ENCODE data around the gene CLCN6. TPM values are rescaled to one million over a fixed set of nuclear protein-coding genes. Genes with fewer than 3 reads are reported as not detected.

Gene CLCN6
- total RNA-seq, 4 donors from 2014 or later = 4.2 to 13.5 (median 9.9) TPM

- Histone ChIP-seq H3K4me3 (no peak overlapping the region), H3K9me3 (no peaks in the 10 kb centered on the region), H3K27me3 (peaks cover 0 to 28% (median 0%) of the 10 kb centered on the region in 4 donors), H3K36me3 (no peaks in the 10 kb centered on the region), H3K4me1 (no peaks in the 10 kb centered on the region), H3K27ac (no peak overlapping the region)
- TF ChIP-seq POLR2A (IDR thresholded peaks at IDR 0.05) = no peak
- no peak for TF ChIP-seq CTCF (IDR thresholded peaks at IDR 0.05)
- intact Hi-C loops (cut with DNase I) = no loop called here
- WGBS, 2 donors = 52 to 67% methylated on average over 2 to 3 of the region's 6 CpGs
- no peak for DNase-seq
Measured at GRCh38 chr1:11885916-11886315, 79.9 kb downstream of the CLCN6 start.

- no peaks in the 10 kb centered on the region for H3K36me3 ChIP-seq
- WGBS, 2 donors = 79 to 86% methylated on average over 17 of the region's 19 CpGs
- H3K27me3 ChIP-seq = peaks cover 0 to 33% (median 0%) of the 10 kb centered on the region in 4 donors
- DNase-seq = no peak
- H3K4me3 ChIP-seq = no peak overlapping the region
- TF ChIP-seq POLR2A (IDR thresholded peaks at IDR 0.05) (no peak), CTCF (IDR thresholded peaks at IDR 0.05) (no peak)
- no peaks in the 10 kb centered on the region for H3K4me1 ChIP-seq
- no peak overlapping the region for H3K27ac ChIP-seq
- no peaks in the 10 kb centered on the region for H3K9me3 ChIP-seq
- intact Hi-C loops (cut with DNase I) = no loop called here
Measured at GRCh38 chr1:11886986-11887665, 81.1 kb downstream of the CLCN6 start.

GRCh38 chr1:11887666-11888007 lies 81.6 kb downstream of the CLCN6 start:
- H3K4me1 ChIP-seq = no peaks in the 10 kb centered on the region
- DNase-seq = no peak
- H3K36me3 ChIP-seq = no peaks in the 10 kb centered on the region
- 60 to 74% methylated on average over 2 to 4 of the region's 7 CpGs for WGBS, 2 donors
- TF ChIP-seq CTCF (IDR thresholded peaks at IDR 0.05) = no peak
- no peak for TF ChIP-seq POLR2A (IDR thresholded peaks at IDR 0.05)
- H3K27ac ChIP-seq = no peak overlapping the region
- intact Hi-C loops (cut with DNase I) = no loop called here
- H3K4me3 ChIP-seq = no peak overlapping the region
- H3K27me3 ChIP-seq = peaks cover 0 to 36% (median 0%) of the 10 kb centered on the region in 4 donors
- no peaks in the 10 kb centered on the region for H3K9me3 ChIP-seq

GRCh38 chr1:11888206-11888876 lies 82.3 kb downstream of the CLCN6 start:
- Histone ChIP-seq H3K4me3 (no peak overlapping the region), H3K27ac (no peak overlapping the region), H3K36me3 (no peaks in the 10 kb centered on the region), H3K9me3 (no peaks in the 10 kb centered on the region), H3K4me1 (no peaks in the 10 kb centered on the region), H3K27me3 (peaks cover 0 to 36% (median 0%) of the 10 kb centered on the region in 4 donors)
- DNase-seq = no peak
- 66 to 89% methylated on average over 9 to 12 of the region's 15 CpGs for WGBS, 2 donors
- intact Hi-C loops (cut with DNase I) = no loop called here
- TF ChIP-seq CTCF (IDR thresholded peaks at IDR 0.05) = no peak
- no peak for TF ChIP-seq POLR2A (IDR thresholded peaks at IDR 0.05)

- H3K27me3 ChIP-seq = peaks cover 0 to 40% (median 0%) of the 10 kb centered on the region in 4 donors
- H3K36me3 ChIP-seq = no peaks in the 10 kb centered on the region
- no peak for DNase-seq
- no peak overlapping the region for H3K4me3 ChIP-seq
- H3K9me3 ChIP-seq = no peaks in the 10 kb centered on the region
- intact Hi-C loops (cut with DNase I) = no loop called here
- WGBS, 2 donors = 0% methylated on average over 1 of the region's 3 CpGs; no CpG with 5 or more reads in 1 of the 2 donors
- no peak overlapping the region for H3K27ac ChIP-seq
- TF ChIP-seq CTCF (IDR thresholded peaks at IDR 0.05) (no peak), POLR2A (IDR thresholded peaks at IDR 0.05) (no peak)
- no peaks in the 10 kb centered on the region for H3K4me1 ChIP-seq
Measured at GRCh38 chr1:11888877-11889208, 82.9 kb downstream of the CLCN6 start.
